GM12873 (cell line): ENCODE measurements around the gene C12orf75.

ENCODE experiments used
- TF ChIP-seq, protein P1 (sequence below): IDR thresholded peaks from 2 replicates; pipeline ENCODE4 v1.5.1; 2012; ENCODE audit warnings: low read depth, mild to moderate bottlenecking, moderate library complexity, low read length, control low read depth; ENCODE audit not compliant: insufficient read depth; ENCODE audit errors: missing control alignments

C12orf75 gene

DNA sequence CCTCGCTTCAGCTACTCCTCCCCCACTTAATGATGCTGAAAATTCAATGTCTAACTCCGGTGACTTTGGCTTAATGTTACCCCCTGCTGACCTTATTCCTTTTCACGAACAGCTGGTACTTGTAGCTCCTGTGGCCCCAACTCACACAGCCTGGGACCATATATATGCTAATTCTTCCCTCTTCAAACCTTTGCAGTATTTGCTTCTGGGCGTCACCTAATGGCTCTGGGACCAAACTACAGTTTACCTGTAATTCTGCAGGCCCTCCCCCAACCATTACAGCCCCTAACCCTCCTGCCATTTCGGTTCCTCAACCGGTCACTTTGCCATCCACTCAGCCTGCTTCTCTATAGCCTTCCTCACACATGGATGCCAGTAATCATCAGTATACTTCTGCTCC lies 29.6 kb upstream of the C12orf75 start:
- TF ChIP-seq, protein P1, sequence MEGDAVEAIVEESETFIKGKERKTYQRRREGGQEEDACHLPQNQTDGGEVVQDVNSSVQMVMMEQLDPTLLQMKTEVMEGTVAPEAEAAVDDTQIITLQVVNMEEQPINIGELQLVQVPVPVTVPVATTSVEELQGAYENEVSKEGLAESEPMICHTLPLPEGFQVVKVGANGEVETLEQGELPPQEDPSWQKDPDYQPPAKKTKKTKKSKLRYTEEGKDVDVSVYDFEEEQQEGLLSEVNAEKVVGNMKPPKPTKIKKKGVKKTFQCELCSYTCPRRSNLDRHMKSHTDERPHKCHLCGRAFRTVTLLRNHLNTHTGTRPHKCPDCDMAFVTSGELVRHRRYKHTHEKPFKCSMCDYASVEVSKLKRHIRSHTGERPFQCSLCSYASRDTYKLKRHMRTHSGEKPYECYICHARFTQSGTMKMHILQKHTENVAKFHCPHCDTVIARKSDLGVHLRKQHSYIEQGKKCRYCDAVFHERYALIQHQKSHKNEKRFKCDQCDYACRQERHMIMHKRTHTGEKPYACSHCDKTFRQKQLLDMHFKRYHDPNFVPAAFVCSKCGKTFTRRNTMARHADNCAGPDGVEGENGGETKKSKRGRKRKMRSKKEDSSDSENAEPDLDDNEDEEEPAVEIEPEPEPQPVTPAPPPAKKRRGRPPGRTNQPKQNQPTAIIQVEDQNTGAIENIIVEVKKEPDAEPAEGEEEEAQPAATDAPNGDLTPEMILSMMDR: no peak

DNA sequence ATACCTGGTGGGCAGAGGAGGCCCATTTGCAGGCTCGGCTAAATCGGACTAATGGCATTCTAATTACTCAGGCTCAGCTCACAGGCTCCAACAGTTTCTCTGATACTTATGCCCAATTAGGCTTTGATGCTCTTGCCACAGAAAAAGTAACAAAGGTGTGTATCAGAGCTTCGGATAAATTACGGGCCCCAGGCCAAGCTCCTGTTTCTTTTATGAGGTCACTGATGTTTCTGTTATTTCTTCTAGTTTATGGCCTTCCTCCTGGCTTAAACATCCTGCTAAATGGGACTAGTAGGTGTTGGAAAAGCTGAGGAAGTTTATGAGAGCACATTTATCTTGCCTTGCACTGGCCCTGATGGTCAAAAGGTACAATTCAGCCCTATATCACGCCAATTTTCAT lies 28.8 kb upstream of the C12orf75 start:
- TF ChIP-seq, protein P1: no peak

DNA sequence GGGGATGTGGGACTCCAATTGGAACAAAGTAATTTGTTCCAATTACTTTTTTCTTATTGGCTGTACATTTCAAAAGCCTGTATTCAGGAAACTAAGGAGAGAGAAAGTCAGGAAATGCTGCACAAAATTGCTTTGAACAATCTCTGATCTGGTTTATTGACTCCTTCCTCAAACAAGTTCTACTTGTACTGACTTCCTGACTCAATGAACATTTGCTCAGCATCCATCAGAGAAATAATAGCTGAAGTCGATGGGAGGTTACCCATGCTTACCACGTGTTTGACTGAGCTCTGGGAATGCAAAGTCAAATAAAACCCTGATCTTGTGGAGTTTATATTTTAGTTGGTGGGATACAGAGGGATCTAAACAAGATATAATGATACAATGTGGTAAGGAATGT lies 15.4 kb upstream of the C12orf75 start:
- TF ChIP-seq, protein P1: no peak

DNA sequence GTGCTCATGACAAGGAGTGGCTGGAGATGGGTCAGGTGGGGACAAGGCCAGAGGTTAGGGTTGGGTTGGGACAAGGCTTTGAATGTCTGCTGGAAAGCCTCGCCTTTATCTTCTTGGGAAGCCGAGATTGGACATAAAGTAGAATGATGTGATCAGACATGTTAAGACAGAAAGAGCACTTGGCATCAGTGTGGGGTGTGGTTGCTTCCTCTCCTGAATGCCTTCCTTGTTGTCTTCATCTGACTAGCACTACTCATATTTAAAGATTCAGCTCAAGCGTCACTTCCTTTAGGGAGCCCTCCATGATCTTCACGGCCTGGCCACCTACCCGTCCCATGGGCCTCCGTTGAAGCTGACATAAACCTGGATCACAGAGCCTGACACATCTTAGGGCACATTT lies 14.8 kb upstream of the C12orf75 start:
- TF ChIP-seq, protein P1: no peak

DNA sequence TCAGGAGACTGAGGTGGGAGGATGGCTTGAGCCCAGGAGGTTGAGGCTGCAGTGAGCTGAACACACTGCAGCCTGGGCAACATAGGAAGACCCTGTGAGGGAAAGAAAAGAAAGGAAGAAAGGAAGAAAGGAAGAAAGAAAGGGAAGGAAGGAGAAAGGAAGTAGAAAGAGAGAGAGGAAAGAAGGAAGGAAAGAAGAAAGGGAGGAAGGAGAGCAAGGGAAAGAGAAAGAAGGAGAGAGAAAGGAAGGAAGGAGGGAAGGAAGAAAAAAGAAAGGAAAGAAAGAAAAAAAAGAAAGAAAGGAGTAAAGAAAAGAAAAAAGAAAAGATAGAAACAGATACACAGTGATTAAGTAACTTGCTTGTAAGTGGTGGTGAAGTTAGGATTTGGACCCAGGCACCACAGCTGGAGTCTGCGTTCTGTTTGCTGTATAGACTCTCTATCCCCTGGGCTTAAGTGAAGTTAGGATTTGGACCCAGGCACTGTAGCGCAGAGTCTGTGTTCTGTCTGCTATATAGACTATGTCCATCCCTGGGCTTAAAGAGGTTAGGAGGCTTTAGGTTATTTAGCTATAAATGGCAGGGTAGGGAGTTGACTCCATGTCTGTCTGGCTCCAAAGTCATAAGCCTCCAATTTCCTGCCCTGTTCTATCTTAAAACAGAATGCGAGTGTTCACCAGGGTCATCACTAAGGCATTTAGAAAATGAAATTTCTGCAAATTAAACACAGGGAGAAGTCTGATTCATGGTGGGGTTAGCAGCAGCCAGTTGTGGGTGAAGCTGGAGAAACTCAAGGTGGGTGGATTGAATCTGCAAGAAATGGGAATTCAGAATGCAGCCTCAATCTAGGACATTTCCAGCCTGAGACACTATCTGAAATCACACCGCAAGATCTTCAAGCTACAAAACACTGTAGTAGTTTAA lies 13.3 kb upstream of the C12orf75 start:
- TF ChIP-seq, protein P1: no peak

DNA sequence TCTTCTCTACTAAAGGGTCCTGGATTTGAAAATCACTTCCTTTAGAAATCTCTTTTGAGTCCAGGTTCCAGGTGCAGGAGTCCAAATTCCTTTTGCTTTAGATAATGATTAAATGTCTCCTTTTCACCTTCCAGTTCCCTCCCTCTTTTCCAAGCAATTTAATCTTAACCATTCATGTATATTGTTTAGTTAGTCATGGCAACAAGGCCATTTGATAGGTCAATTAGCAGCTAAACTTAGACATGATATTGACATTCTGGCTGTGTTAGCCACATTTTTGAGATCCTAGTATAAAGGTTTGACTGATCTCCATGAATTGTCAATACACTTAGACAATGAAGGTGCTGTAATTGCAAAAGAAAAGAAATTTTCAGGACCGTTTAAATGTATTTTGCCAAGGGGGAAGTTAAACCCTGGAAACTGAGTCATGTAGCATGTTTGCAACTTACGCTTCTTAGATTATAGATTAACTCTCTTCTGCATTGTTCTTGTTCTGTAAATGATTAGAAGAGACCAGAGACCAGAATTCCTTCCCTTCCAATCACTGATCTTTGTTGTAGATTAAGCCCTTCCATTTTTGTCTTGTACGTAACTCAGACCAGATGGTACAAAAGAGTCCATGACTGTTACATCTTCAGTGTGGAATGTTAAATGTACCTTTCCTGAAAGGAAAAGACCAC lies 12.4 kb upstream of the C12orf75 start:
- TF ChIP-seq, protein P1: no peak

DNA sequence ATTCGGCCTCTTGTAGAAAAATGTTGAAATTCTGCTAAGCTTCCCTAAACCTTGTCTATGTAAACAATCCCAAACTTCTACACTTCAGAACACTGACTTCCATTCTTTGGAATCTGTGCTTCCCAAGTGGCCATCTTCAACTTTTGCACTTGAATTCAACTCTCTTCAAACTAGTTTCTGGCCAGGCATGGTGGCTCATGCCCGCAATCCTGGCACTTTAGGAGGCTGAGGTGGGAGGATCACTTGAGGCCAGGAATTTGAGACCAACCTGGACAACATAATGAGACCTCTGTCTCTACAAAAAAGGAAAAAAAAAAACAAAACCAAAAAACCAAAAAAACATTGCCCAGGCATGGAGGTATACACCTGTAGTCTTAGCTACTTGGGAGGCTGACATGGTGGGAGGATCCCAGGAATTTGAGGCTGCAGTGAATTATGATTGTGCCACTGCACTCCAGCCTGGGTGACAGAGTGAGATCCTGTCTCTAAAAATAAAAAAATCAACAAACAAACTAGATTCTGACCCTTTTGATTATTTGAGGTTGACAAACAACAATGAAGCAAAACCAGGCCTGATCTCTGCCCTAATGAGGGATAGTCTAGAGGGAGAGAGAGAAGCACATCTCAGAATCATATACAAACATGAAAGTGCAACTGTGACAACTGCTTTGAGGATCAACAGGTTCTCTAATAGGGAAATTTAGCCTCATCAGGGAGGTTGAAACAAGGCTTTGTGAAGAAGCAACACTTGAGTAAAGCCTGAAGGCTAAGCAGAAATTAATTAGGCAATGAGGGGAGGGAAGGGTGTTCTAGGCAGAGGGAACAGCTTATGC lies 11.6 kb upstream of the C12orf75 start:
- TF ChIP-seq, protein P1: no peak
